HG02852 (cell line): ENCODE results near the gene FER.
"Not testable (repeated sequence)": the region's sequence is repeated elsewhere in the genome, so short reads cannot be mapped to it uniquely, and the experiment has no call there.

Experiments
- ATAC-seq: cut with Tn5 transposase; IDR thresholded peaks from one replicate; pipeline ENCODE4 v1.9.1; 2021; ENCODE audit warnings: mild to moderate bottlenecking, moderate library complexity; ENCODE audit not compliant: unreplicated experiment

FER gene

DNA sequence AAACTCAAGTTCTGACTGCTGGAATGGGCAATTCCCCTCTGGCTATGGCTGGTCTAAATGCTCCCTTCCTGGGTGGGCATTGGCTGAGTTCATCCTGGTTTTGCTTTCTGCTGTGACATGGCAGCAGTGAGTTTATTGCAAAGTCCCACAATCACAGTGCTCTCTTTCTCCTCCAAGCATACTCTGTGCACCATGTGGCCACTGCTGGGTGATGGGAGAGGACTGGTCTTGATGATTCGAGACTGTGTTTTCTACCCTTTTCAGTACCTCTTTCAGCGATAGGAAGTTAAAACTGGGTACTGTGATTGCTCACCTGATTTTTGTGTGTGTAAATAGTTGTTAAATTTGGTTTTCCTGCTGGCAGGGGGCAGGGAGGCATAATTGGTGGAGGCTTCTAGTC, 49.7 kb downstream of the FER start:
- ATAC-seq: no peak

DNA sequence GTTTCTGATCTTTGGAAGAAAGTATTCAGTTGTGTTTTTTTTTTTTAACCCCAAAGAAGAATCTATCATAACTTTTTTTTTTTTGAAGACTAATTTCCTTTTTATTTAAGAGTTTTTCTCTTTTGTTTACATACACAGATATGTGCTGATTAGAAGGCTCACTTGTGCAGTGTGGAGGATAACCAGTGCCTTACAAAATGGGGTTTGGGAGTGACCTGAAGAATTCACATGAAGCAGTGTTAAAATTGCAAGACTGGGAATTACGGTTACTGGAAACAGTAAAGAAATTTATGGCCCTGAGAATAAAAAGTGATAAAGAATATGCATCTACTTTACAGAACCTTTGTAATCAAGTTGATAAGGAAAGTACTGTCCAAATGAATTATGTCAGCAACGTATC, 50.3 kb downstream of the FER start:
- ATAC-seq: no peak

GRCh38 chr5:108798513-108799265, 51.0 kb downstream of the FER start:
- no peak for ATAC-seq

GRCh38 chr5:108801301-108801700, 53.6 kb downstream of the FER start:
- ATAC-seq: no peak

DNA sequence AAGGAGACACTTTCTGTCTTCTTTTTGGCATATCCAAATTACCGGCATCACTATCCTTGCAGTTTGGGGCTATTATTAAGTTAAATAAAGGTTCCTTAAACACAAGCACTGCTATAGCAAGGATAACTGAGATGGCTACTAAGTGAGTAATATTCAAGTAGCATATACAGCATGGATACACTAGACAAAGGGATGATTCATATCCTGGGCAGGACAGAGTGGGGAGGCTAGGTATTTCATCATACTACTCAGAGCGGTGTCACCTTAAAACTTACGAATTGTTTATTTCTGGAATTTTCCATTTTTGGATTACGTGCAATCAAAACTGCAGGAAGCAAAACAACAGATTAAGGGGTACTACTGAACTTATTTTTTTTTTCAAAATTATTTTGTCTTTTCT, 54.1 kb downstream of the FER start:
- no peak for ATAC-seq

- no peak for ATAC-seq
These were observed 63.0 kb downstream of the FER start for GRCh38 chr5:108810717-108811116.

- ATAC-seq: no peak
These were observed 66.0 kb downstream of the FER start for GRCh38 chr5:108813673-108814072.

- ATAC-seq: no peak
These were observed 66.9 kb downstream of the FER start for GRCh38 chr5:108814551-108814950.

DNA sequence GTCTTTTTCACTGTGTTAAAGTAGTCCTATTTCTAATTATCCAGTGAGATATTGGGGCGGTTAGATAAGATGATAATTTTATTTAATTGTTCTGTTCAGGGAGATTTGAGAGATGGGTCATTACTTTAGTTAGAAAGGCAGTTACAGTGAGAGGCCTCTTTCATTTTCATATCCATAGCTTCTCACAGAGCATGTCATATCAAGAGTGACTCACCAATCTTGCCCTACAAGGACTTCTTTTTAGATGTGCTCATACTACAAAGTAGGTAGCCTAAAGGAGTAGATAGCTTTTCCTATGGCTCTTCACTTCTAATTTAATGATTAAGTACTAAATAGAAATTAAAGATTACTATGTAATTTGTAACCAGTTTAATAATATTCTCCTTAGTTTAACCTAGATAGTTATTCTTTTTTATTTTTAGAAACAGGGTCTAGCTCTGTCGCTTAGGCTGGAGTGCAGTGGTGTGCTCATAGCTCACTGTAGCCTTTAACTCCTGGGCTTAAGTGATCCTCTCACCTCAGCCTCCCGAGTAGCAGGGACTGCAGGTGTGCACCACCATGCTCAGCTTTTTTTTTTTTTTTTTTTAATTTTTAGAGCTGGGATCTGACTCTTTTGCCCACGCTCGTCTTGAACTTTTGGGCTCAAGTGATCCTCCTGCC, 71.0 kb downstream of the FER start:
- peak; percentile 99 for ATAC-seq

DNA sequence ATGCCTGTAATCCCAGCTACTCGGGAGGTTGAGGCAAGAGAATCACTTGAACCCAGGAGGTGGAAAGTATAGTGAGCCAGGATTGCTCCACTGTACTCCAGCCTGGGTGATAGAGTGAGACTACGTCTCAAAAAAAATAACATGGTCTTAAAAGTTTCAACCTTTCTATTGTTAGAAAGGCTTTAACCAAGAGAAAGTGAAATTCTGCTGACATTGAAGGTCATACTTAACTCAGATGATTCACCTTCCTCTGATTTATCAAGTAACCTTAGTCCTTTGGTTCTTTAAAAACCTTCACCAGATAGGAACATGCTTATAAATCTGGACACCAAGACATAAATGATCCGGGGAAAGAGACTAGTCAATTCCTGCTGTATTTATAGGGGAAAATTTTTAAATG, 73.3 kb downstream of the FER start:
- no peak for ATAC-seq

GRCh38 chr5:108822211-108822947, 74.7 kb downstream of the FER start:
- ATAC-seq: no peak

- no peak for ATAC-seq
These were observed 79.4 kb downstream of the FER start for GRCh38 chr5:108827131-108827530.

GRCh38 chr5:108830705-108831276, 83.1 kb downstream of the FER start:
- ATAC-seq: no peak

- ATAC-seq: no peak
These were observed 88.8 kb downstream of the FER start for GRCh38 chr5:108836492-108836891.

DNA sequence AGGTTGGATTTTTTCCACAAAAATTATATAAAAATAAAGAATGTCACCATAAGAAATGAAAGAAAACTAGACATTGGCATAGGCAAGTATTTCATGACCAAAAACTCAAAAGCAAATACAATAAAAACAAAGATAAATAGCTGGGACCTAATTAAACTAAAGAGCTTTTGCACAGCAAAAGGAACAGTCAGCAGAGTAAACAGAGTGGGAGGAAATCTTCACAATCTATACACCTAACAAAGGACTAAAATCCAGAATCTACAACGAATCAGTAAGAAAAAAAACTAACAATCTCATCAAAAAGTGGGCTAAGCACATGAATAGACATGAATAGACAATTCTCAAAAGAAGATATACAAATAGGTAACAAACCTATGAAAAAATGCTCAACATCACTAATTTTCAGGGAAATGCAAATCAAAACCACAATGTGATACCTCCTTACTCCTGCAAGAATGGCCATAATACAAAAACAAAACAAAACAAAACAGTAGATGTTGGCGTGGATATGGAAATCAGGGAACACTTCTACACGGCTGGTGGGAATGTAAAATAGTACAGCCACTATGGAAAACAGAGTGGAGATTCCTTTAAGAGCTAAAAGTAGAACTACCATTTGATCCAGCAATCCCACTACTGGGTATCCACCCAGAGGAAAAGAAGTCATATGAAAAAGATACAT, 94.7 kb downstream of the FER start:
- not testable (repeated sequence) for ATAC-seq

- ATAC-seq: not testable (repeated sequence)
These were observed 103.4 kb downstream of the FER start for GRCh38 chr5:108851129-108851528.

DNA sequence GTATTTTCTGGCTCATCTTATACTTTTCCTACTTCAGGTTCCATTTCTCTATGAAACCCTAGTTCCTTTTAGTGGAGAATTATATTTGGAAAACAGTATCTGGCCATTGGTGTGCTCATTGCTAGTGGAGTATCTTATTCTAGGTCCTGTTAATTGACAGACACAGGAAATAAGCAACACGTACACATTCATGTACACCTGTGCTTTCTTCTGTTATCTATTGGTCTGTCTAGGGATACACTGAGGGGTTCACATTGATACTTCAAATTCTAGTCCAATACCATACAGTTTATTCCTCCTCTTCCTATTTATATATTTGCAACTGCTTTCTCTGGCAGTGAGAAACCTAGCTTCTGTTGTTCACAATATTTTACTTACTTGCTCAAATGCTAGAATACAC, 110.2 kb downstream of the FER start:
- no peak for ATAC-seq

DNA sequence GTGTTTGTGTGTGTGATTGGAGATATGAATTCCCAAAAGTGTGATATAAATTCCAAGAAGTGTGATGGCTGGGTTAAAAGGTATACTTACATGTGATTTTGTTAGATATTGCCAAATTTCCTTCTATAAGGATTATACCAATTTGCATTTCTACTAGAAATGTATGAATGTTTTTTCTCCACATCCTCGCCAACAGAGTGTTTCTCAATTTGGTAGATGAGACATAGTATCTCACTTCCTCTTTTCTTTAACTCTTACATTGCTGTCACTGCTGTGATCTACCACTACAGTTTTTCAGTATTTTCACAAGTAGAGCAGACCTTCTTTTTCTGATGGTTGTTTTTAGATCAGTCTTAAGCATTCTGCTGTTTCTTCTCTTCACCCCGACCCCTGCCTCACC, 111.3 kb downstream of the FER start:
- peak; percentile 98 for ATAC-seq

DNA sequence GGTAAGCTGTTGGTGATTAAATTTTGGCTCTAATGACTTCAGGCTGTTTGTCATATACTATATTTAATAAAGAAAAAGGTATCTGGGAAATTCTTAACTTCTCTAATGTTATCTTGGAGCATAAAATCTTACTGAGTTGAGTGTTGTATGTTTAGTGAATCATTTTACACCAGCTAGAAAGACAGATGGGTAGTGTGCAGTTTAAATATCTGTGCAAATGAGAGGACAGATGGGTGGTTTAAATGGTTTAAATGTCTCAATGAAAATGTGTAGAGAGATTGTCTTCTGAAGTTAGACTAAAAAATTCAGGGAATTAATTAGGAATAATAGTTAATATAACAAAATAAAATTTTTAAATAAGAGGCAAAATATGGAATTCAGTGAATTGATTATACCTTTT, 114.5 kb downstream of the FER start:
- ATAC-seq: no peak

DNA sequence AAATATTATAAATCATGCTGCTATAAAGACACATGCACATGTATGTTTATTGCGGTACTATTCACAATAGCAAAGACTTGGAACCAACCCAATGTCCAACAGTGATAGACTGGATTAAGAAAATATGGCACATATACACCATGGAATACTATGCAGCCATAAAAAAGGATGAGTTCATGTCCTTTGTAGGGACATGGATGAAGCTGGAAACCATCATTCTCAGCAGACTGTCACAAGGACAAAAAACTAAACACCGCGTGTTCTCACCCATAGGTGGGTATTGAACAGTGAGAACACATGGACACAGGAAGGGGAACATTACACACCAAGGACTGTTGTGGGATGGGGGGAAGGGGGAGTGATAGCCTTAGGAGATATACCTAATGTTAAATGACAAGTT, 118.4 kb downstream of the FER start:
- not testable (repeated sequence) for ATAC-seq

DNA sequence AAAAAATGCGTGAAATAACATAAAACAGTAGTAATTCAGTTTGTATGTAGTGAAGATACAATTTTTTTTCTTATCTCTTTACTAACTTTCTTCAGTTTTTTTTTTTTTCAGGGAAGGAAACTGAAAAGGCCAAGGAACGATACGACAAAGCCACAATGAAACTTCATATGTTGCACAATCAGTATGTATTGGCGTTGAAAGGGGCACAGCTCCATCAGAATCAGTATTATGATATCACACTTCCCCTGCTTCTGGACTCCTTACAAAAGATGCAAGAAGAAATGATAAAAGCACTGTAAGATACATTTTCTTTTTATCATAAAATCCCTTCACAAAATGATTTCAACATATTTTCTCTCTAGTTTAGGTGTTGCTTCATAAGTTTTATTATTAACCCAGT, 120.0 kb downstream of the FER start:
- ATAC-seq: no peak
